ENCODE results near the gene MAFG.
"Not testable (repeated sequence)": the region's sequence is repeated elsewhere in the genome, so short reads cannot be mapped to it uniquely, and the experiment has no call there.

The MAFG gene

GRCh38 chr17:81924557-81925532 lies 2.7 kb downstream of the MAFG start:
- Histone ChIP-seq H3K9me3 (no peaks in the 10 kb centered on the region), H4K20me1 (peaks cover 40% of the 10 kb centered on the region), H3K4me2 (peak overlapping the region; percentile 100), H3K27ac (peak overlapping the region; percentile 86), H3K36me3 (peaks cover 24% of the 10 kb centered on the region), H3K4me3 (peak overlapping the region; percentile 64), H3K27me3 (peaks cover 19% of the 10 kb centered on the region), H3K9ac (peak overlapping the region; percentile 81), H3K4me1 (peaks cover 85% of the 10 kb centered on the region)
- no peak for TF ChIP-seq Cebpa-rat (IDR thresholded peaks at IDR 0.05)

DNA sequence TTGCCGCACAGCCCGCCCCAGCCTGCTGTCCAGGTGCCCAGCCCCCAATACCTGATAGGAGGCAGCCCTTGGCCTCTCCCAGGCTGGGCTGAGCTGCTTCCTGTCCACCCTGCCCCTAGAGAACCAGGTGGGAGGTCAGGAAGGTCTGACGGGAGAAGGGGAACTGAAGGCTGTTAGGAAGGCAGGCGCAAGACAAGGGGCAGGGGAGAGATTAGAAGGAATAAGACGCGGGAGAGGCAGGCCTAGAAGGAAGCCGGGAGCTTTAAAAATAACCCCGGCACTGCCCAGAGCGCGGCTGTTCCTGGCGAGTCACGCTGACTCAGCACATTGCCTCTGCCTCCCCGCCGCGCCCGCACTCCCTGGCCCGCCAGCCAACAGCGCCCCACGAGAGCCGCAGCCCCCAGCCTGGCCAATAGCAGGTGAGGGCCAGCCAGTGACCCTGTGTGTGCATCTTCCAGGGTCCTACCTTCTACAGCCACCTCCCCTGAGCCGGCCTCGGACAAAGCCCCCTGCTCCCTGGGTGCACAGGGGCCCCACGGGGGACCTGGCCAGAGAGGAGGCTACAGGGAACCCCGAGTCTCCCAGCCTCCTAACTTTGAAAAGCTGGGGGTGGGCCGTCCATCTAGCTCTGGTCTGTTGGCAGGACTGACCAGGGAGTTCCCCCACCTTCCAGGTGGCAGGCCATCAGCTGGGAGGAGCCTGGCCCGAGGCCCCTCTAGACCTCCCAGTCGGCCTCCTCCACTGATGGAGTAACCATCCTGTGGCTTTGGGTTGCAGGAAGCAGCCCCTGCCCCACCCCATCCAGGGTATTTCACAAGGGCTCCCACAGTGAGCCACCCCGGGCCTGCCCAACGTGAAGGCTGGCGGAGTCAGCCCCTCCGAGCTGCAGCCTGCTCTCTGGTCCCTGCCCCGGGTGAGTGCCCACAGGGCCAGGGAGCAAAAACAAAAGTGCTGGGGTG lies 4.0 kb downstream of the MAFG start:
- H3K4me2 ChIP-seq = peak overlapping the region; percentile 100
- peak overlapping the region; percentile 86 for H3K27ac ChIP-seq
- peaks cover 7% of the 10 kb centered on the region for H3K27me3 ChIP-seq
- TF ChIP-seq Cebpa-rat (IDR thresholded peaks at IDR 0.05) = peak; percentile 44; the same call in 1 of the 2 replicates
- H3K9me3 ChIP-seq = no peaks in the 10 kb centered on the region
- H4K20me1 ChIP-seq = peaks cover 31% of the 10 kb centered on the region
- H3K9ac ChIP-seq = peak overlapping the region; percentile 81
- H3K4me3 ChIP-seq = peak overlapping the region; percentile 64
- H3K4me1 ChIP-seq = peaks cover 87% of the 10 kb centered on the region
- H3K36me3 ChIP-seq = peaks cover 24% of the 10 kb centered on the region

- Histone ChIP-seq H3K4me1 (peaks cover 85% of the 10 kb centered on the region), H4K20me1 (peaks cover 32% of the 10 kb centered on the region), H3K27me3 (no peaks in the 10 kb centered on the region), H3K9ac (0 out of 2 replicates have a peak overlapping the region, but pooled peaks have one; percentile 63), H3K9me3 (no peaks in the 10 kb centered on the region), H3K4me3 (peak overlapping the region; percentile 64), H3K36me3 (peaks cover 24% of the 10 kb centered on the region), H3K27ac (peak overlapping the region; percentile 90), H3K4me2 (peak overlapping the region; percentile 100)
- TF ChIP-seq Cebpa-rat (IDR thresholded peaks at IDR 0.05) = no peak
These were observed 4.8 kb downstream of the MAFG start for GRCh38 chr17:81922566-81923301.

DNA sequence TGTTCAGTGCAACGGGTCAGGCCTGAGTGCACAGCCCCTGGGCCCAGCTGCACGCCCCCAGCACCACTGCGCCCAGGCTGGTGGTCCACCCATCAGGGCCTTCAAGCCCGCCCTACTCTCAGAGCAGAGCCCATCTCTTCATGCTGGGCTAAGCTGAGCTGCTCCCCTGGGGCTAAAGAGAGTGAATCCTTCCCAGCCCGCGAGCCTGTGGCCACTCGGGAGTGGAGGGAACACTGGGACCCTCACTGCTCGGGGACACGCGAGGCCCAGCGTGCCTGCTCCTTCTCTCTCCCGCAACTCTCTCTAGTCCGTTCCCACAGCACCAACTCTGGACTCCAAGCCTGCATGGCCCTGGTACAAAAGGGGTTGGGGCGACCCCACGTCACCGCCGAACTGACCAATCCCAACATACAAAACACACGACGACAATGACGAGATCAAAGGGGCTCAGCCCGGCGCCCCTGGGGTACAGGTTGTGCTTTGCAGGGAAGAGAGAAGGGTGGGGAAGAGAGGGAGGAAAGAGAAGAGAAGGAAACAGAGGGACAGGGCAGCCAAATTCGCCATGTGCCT lies 5.5 kb downstream of the MAFG start:
- H3K4me2 ChIP-seq = peak overlapping the region; percentile 100
- peak overlapping the region; percentile 90 for H3K27ac ChIP-seq
- peak overlapping the region; percentile 63 for H3K9ac ChIP-seq
- H3K4me1 ChIP-seq = peaks cover 86% of the 10 kb centered on the region
- H4K20me1 ChIP-seq = peaks cover 39% of the 10 kb centered on the region
- no peak for TF ChIP-seq Cebpa-rat (IDR thresholded peaks at IDR 0.05)
- peak overlapping the region; percentile 39; the same call in 1 of the 2 replicates for H3K4me3 ChIP-seq
- no peaks in the 10 kb centered on the region for H3K27me3 ChIP-seq
- H3K9me3 ChIP-seq = no peaks in the 10 kb centered on the region
- peaks cover 24% of the 10 kb centered on the region for H3K36me3 ChIP-seq

DNA sequence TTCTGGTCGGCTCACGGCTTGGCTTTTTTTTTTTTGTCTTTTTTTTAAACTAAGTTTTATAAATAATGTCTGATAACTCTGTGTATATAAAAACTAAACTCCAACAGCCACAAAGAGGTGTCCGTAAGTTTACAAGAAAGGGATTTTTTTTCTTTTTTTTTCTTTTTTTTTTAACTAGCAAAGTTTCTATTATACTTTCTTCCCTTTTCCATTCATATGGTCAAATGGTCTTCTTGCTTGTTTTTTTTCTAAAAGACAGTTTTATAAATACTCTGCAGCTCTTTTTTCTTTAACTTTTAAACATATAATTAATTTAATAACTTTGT lies 6.0 kb downstream of the MAFG start:
- Histone ChIP-seq H3K4me2 (peak overlapping the region; percentile 100), H3K4me3 (no peak overlapping the region), H3K9ac (peak overlapping the region; percentile 76), H3K27me3 (no peaks in the 10 kb centered on the region), H3K36me3 (peaks cover 24% of the 10 kb centered on the region), H3K27ac (peak overlapping the region; percentile 90; the same call in 1 of the 2 replicates), H3K4me1 (peaks cover 92% of the 10 kb centered on the region), H4K20me1 (peaks cover 42% of the 10 kb centered on the region), H3K9me3 (no peaks in the 10 kb centered on the region)
- TF ChIP-seq Cebpa-rat (IDR thresholded peaks at IDR 0.05) = no peak

GRCh38 chr17:81920612-81921536 lies 6.7 kb downstream of the MAFG start:
- no peaks in the 10 kb centered on the region for H3K9me3 ChIP-seq
- H3K4me2 ChIP-seq = peak overlapping the region; percentile 100
- H4K20me1 ChIP-seq = peaks cover 42% of the 10 kb centered on the region
- H3K9ac ChIP-seq = peak overlapping the region; percentile 76
- H3K36me3 ChIP-seq = peaks cover 30% of the 10 kb centered on the region
- no peak for TF ChIP-seq Cebpa-rat (IDR thresholded peaks at IDR 0.05)
- no peaks in the 10 kb centered on the region for H3K27me3 ChIP-seq
- H3K4me3 ChIP-seq = peak overlapping the region; percentile 19; the same call in 1 of the 2 replicates
- peaks cover 91% of the 10 kb centered on the region for H3K4me1 ChIP-seq
- peak overlapping the region; percentile 90 for H3K27ac ChIP-seq

DNA sequence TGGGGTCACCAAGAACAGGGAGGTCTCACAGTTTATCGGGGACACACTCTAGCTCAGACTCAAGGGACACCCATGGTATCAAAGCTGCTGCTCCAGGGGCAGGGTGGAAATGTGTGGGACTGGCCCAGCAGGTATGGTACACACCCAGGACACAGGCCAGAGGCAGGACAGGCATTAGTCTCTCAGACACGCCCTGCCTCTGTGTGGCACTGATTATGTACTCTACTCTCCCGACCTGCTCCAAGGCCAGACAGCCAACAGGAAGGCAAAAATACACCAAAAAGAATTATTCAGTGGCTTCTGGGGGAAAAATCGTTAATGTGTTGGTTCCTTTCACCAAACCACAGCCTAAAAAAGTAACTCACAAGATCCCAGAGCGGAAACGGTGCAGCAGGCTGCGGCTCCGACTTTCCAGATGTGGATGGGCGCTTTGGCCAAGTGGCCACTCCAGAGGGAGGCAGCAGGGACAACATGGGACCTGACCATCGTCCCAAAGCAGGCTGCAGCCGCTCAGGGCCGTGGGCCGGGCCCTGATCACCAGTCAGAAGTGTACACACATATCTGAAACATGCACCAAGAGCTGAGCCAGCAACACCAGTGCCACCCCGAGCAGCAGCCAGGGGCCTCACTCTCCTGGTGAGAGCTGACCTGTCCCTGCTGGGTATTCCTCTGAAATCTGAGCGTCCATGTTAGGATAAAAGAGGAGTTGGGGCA lies 8.5 kb downstream of the MAFG start:
- peak overlapping the region; percentile 99 for H3K4me3 ChIP-seq
- peaks cover 49% of the 10 kb centered on the region for H3K36me3 ChIP-seq
- peak overlapping the region; percentile 76 for H3K9ac ChIP-seq
- peaks cover 76% of the 10 kb centered on the region for H3K4me1 ChIP-seq
- peak overlapping the region; percentile 100 for H3K4me2 ChIP-seq
- H3K9me3 ChIP-seq = no peaks in the 10 kb centered on the region
- H3K27ac ChIP-seq = peak overlapping the region; percentile 90
- TF ChIP-seq Cebpa-rat (IDR thresholded peaks at IDR 0.05) = no peak
- H3K27me3 ChIP-seq = no peaks in the 10 kb centered on the region
- peaks cover 45% of the 10 kb centered on the region for H4K20me1 ChIP-seq

GRCh38 chr17:81918333-81918669 lies 9.2 kb downstream of the MAFG start:
- Histone ChIP-seq H3K4me1 (peaks cover 69% of the 10 kb centered on the region), H3K27ac (peak overlapping the region; percentile 90), H3K4me3 (peak overlapping the region; percentile 99), H3K36me3 (peaks cover 56% of the 10 kb centered on the region), H3K9ac (peak overlapping the region; percentile 76), H3K4me2 (peak overlapping the region; percentile 100), H4K20me1 (peaks cover 46% of the 10 kb centered on the region)
- not testable (repeated sequence) for H3K9me3 ChIP-seq, H3K27me3 ChIP-seq
